WI38 (cell line): Measurements from ENCODE around the gene ATP11A.

Source experiments
- H3K4me3 ChIP-seq: 2 replicates; pipeline ENCODE4 v1.5.1; 2011; ENCODE audit warnings: low read depth, mild to moderate bottlenecking, control low read depth, low read length
- CTCF ChIP-seq: IDR thresholded peaks from 2 replicates; pipeline ENCODE4 v1.5.1; 2012; ENCODE audit warnings: low read depth, mild to moderate bottlenecking, control low read depth, low read length

ATP11A gene

GRCh38 chr13:112722433-112723263, 32.8 kb downstream of the ATP11A start:
- no peak overlapping the region for H3K4me3 ChIP-seq
- no peak for TF ChIP-seq CTCF

GRCh38 chr13:112723771-112724170, 33.9 kb downstream of the ATP11A start:
- no peak overlapping the region for H3K4me3 ChIP-seq
- TF ChIP-seq CTCF, result no peak

- no peak overlapping the region for H3K4me3 ChIP-seq
- TF ChIP-seq CTCF, result no peak
These were observed 35.0 kb downstream of the ATP11A start for GRCh38 chr13:112724788-112725345.

GRCh38 chr13:112725346-112726015, 35.6 kb downstream of the ATP11A start:
- H3K4me3 ChIP-seq, result no peak overlapping the region
- TF ChIP-seq CTCF, result no peak

GRCh38 chr13:112726016-112726767, 36.4 kb downstream of the ATP11A start:
- H3K4me3 ChIP-seq, result no peak overlapping the region
- TF ChIP-seq CTCF, result no peak

- TF ChIP-seq CTCF, result no peak
- no peak overlapping the region for H3K4me3 ChIP-seq
These were observed 37.7 kb downstream of the ATP11A start for GRCh38 chr13:112727581-112727980.
